AG04449 (cell line): ENCODE data around the gene CDCA8.

ENCODE experiments used
- CTCF ChIA-PET: fragments of 350-600 bp; formaldehyde crosslinking; extraction: SDS; loops from one replicate; lab custom pipeline; 2021; ENCODE audit warnings: antibody characterized with exemption; lab: Yijun Ruan, JAX
- POLR2A ChIA-PET: fragments of 400-600, 350-600 bp; formaldehyde crosslinking; extraction: SDS; loops from one replicate; lab custom pipeline; 2020; ENCODE audit warnings: antibody characterized with exemption, inconsistent platforms; lab: Yijun Ruan, JAX
- DNase-seq: peaks from one replicate; pipeline ENCODE4 v3.0.0-alpha.2; 2010; ENCODE audit warnings: low read depth, low spot score
- H3K4me3 ChIP-seq: 2 replicates; pipeline ENCODE4 v1.5.1; 2011; ENCODE audit warnings: low read depth, mild to moderate bottlenecking, control low read depth, low read length
- TF ChIP-seq, protein P1 (sequence below): IDR thresholded peaks from one replicate; pipeline ENCODE4 v1.5.1; 2011; ENCODE audit warnings: mild to moderate bottlenecking, moderate library complexity, low read length, control low read depth, inconsistent platforms; ENCODE audit not compliant: insufficient read depth; ENCODE audit errors: missing control alignments

Gene CDCA8

DNA sequence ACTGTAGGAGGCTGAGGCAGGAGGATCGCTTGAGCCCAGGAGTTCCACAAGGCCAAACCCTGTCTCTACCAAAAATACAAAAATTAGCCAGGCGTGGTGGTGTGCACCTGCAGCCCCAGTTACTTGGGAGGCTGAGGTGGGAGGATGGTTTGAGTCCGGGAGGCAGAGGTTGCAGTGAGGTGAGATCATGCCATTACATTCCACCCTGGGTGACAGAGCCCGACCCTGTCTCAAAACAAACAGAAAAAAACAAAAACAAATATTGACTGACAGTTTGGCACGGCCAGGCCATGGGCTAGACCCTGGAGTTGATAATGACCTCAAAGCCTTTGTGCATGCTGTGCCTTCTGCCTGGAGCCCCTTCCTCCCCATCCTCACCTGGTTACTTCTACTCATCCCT is 38.4 kb upstream of the CDCA8 start:
- no peak overlapping the region for H3K4me3 ChIP-seq
- no peak for DNase-seq
- POLR2A ChIA-PET = no interaction called here
- CTCF ChIA-PET = interaction anchor here (1.6 kb wide), 1 partner anchor 30 kb away, joined by 3 read pairs; no protein-coding TSS in a partner anchor
- TF ChIP-seq, protein P1, sequence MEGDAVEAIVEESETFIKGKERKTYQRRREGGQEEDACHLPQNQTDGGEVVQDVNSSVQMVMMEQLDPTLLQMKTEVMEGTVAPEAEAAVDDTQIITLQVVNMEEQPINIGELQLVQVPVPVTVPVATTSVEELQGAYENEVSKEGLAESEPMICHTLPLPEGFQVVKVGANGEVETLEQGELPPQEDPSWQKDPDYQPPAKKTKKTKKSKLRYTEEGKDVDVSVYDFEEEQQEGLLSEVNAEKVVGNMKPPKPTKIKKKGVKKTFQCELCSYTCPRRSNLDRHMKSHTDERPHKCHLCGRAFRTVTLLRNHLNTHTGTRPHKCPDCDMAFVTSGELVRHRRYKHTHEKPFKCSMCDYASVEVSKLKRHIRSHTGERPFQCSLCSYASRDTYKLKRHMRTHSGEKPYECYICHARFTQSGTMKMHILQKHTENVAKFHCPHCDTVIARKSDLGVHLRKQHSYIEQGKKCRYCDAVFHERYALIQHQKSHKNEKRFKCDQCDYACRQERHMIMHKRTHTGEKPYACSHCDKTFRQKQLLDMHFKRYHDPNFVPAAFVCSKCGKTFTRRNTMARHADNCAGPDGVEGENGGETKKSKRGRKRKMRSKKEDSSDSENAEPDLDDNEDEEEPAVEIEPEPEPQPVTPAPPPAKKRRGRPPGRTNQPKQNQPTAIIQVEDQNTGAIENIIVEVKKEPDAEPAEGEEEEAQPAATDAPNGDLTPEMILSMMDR = no peak

DNA sequence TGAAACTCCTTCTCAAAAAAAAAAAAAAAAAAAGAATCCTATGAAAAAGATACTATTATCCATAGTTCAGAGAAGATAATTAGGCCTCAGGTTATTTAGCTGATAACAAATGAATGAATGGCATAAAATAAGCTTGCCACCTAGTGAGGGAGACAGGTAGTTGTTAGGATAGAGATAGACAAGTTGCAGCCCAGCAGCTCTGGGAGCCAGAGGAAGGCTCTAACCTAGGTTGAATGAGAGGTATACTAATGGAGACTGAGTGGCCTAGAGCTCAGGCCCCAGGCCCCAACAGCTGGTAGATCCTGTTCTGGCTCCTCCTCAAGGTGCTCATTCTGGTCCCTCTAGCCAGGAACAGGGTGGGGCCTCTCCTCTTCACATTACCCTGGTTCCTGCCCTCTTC is 37.0 kb upstream of the CDCA8 start:
- POLR2A ChIA-PET = no interaction called here
- DNase-seq = no peak
- CTCF ChIA-PET = interaction anchor here (1.3 kb wide), 1 partner anchor 27 kb away, joined by 4 read pairs; no protein-coding TSS in a partner anchor
- H3K4me3 ChIP-seq = no peak overlapping the region
- TF ChIP-seq, protein P1 = no peak

DNA sequence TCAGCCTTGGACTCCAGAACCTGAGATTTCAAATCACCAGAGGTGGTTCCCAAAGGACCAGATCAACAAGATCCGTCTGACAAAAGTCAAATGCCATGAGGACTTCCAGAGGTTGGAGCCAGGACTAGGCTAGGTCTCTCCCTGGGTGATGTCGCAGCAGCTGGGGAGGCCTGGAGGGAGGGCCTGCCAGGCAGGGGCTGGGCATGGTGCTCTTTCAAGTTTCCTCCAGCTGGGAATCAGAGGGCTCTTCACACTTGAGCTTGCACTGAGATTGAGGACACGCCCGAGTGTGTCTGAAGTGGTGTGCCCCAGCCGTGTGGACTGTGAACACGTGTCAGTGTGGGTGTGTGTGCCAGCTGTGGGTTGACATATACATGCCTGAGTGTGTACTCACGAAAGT is 36.3 kb upstream of the CDCA8 start:
- no peak for DNase-seq
- POLR2A ChIA-PET = no interaction called here
- TF ChIP-seq, protein P1 = no peak
- no peak overlapping the region for H3K4me3 ChIP-seq
- CTCF ChIA-PET = no interaction called here

DNA sequence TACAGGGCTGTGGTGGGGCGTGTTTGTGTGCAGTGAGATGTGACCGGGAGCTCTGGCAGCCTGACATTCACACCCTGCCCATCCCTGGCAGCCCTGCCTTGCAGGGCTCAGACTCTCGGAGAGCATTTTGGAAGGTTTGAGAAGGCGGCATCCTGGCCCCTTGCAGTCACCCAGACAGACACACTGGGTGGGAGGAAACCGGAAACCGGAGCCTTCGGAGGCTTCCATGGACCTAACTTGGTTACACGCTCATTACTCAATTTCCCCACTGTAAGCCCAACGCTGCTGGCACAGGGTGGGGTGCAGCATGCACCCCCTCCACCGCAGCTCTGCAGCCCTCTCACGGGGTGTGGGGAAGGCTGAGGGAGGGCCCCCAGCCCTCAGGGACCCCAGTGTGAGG is 35.4 kb upstream of the CDCA8 start:
- ChIA-PET POLR2A (no interaction called here), CTCF (no interaction called here)
- TF ChIP-seq, protein P1 = no peak
- H3K4me3 ChIP-seq = no peak overlapping the region
- no peak for DNase-seq

DNA sequence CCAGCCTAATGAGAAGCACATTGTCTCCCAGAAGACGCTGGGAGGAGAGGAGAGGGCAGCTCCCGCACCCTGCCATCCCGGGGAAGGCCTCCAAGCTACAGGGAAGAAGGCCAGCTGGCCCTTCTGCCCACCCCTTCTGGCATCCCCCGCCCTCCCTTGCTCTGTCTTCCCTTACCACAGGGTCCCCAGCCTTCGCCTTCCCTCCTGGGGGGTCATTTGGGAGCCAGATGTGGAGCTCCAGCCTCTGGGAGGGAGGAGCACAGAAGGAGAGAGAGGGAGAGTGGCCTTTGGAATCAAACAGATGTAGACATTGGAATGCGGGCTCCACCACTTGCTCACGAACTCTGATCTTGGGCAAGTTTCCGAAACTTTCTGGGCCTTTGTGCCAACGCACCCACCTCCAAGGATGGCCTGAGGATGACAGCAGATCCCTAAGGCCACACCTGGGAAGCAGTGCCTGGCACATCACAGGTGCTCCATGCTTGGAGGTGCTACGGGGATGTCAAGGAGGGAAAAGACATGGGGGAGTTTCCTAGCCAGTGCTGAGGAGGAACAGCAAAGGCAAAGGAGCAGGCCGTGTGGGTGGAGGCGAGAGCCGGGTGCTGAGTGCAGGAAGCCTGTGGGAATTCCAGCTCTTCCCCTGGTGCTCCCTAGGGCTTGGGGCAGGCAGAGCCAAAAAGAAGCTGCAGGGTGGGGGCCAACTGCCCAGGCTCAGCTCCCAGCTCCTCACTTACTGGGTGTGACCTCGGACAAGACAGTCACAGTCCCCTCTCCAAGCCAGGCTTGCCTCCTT is 34.5 kb upstream of the CDCA8 start:
- CTCF ChIA-PET = no interaction called here
- TF ChIP-seq, protein P1 = no peak
- POLR2A ChIA-PET = no interaction called here
- H3K4me3 ChIP-seq = no peak overlapping the region
- no peak for DNase-seq

DNA sequence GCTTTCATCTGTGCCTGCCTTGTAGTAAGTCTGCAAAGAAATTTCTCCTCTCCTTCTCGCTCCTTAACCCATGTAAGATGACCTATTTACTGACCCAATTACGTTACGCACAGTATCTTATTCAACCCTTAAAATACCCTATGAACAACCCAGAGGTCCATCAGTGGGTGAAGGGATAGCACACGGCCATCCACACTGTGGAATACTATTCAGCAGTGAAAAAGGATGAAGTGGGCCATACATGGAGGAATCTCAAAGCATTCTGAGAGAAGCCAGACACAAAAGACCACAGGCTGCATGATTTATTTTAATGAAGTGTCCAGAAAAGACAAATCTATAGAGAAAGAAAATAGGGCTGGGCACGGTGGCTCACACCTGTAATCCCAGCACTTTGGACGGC is 33.8 kb upstream of the CDCA8 start:
- TF ChIP-seq, protein P1 = no peak
- CTCF ChIA-PET = no interaction called here
- no peak overlapping the region for H3K4me3 ChIP-seq
- no peak for DNase-seq
- POLR2A ChIA-PET = no interaction called here
